MCF 10A (cell line): ENCODE results near the gene FLT1. TPM values are rescaled to one million over a fixed set of nuclear protein-coding genes. Genes with fewer than 3 reads are reported as not detected.

Experiments used
- BruUV-seq: library from RNA; stranded (reverse); fragments of 400-500 nt; replicated peaks from 2 replicates; lab custom pipeline; 2021; lab: Mats Ljungman, UMichigan
- CTCF ChIA-PET: fragments of 300-600 bp; sonication (Branson Sonifier 250); formaldehyde crosslinking; extraction: SDS; loops from one replicate; lab custom pipeline; 2021; ENCODE audit warnings: antibody characterized with exemption, inconsistent platforms; lab: Yijun Ruan, JAX
- POLR2A ChIA-PET: fragments of 300-600, 350-650 bp; sonication (Branson Sonifier 250); formaldehyde crosslinking; extraction: SDS; loops from one replicate; lab custom pipeline; 2020; ENCODE audit warnings: antibody characterized with exemption, inconsistent platforms; lab: Yijun Ruan, JAX
- DNase-seq: peaks from one replicate; pipeline ENCODE4 v3.0.0-alpha.2; 2018; ENCODE audit not compliant: unreplicated experiment
- H3K27ac Mint-ChIP-seq: one replicate; pipeline ENCODE4 v1.8.0; 2022; ENCODE audit warnings: mild to moderate bottlenecking, low read depth, mixed read lengths; ENCODE audit not compliant: unreplicated experiment
- H3K27me3 Mint-ChIP-seq: one replicate; pipeline ENCODE4 v1.8.0; 2022; ENCODE audit warnings: mixed read lengths; ENCODE audit not compliant: insufficient read depth, unreplicated experiment
- H3K36me3 Mint-ChIP-seq: one replicate; pipeline ENCODE4 v1.8.0; 2022; ENCODE audit warnings: mild to moderate bottlenecking, moderate library complexity, mixed read lengths; ENCODE audit not compliant: insufficient read depth, unreplicated experiment
- H3K4me1 Mint-ChIP-seq: one replicate; pipeline ENCODE4 v1.8.0; 2022; ENCODE audit warnings: mixed read lengths; ENCODE audit not compliant: insufficient read depth, unreplicated experiment
- H3K4me3 Mint-ChIP-seq: one replicate; pipeline ENCODE4 v1.8.0; 2022; ENCODE audit warnings: mild to moderate bottlenecking, moderate library complexity, mixed read lengths; ENCODE audit not compliant: unreplicated experiment
- H3K9me3 Mint-ChIP-seq: one replicate; pipeline ENCODE4 v1.8.0; 2022; ENCODE audit warnings: mixed read lengths; ENCODE audit not compliant: unreplicated experiment
- intact Hi-C: fragments of 100-400 bp; cut with micrococcal nuclease; formaldehyde crosslinking; loops from 2 replicates; pipeline ENCODE4 v1.14.1; 2022
- total RNA-seq: library from RNA; stranded (reverse); gene quantifications from 2 replicates; pipeline ENCODE4 v1.2.3, GENCODE V29; 2022
- TF ChIP-seq, protein P1 (sequence below): fragments of 200-600 bp; IDR thresholded peaks from one replicate; pipeline ENCODE4 v1.8.0; 2022; ENCODE audit warnings: antibody characterized with exemption, mild to moderate bottlenecking; ENCODE audit not compliant: unreplicated experiment

The FLT1 gene
- total RNA-seq, 1 experiment from 2014 or later = not detected

DNA sequence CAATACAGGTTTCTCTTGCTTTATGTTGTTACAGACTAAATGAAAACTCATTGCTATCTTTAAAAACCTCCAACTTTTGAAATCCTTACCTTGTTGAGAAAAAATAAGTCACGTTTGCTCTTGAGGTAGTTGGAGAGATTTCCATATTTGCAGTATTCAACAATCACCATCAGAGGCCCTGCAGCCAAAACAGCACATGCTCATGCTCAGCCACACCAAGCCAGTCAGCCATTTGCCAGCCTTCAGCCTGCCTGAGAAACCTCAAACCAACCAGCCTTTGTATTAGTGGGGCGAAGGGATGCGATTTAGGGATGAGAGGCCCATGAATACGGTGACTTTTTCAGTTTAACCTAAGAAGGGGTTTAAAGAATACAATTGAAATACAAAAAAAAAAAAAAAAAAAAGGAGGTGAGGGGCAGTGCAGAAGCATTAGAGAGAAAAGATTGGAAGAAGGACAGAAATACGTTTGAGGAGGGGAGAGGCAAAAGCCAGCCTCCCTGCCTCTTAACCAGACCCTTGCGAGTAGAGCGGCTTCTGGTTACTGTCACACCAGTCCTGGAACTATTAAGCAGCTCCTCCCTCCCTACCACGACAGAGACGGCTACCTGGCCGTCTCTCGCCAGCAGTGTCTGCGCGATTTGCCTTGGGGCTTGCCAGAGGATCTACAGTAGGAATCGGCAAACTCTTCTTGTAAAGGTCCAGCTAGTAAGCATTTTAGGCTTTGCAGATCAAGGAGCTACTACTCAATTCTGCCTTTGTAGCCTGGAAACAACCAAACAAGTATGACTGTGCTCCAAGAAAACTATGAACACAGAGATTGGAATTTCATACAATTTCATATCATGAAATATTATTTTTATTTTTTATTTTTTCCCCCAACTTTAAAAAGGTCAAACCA is 167.3 kb downstream of the FLT1 start:
- TF ChIP-seq, protein P1, sequence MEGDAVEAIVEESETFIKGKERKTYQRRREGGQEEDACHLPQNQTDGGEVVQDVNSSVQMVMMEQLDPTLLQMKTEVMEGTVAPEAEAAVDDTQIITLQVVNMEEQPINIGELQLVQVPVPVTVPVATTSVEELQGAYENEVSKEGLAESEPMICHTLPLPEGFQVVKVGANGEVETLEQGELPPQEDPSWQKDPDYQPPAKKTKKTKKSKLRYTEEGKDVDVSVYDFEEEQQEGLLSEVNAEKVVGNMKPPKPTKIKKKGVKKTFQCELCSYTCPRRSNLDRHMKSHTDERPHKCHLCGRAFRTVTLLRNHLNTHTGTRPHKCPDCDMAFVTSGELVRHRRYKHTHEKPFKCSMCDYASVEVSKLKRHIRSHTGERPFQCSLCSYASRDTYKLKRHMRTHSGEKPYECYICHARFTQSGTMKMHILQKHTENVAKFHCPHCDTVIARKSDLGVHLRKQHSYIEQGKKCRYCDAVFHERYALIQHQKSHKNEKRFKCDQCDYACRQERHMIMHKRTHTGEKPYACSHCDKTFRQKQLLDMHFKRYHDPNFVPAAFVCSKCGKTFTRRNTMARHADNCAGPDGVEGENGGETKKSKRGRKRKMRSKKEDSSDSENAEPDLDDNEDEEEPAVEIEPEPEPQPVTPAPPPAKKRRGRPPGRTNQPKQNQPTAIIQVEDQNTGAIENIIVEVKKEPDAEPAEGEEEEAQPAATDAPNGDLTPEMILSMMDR = no peak
- Mint-ChIP-seq H3K27ac (no peak overlapping the region), H3K9me3 (no peaks in the 10 kb centered on the region), H3K27me3 (no peaks in the 10 kb centered on the region), H3K4me3 (no peak overlapping the region), H3K4me1 (no peaks in the 10 kb centered on the region), H3K36me3 (no peaks in the 10 kb centered on the region)
- no TSS peak for BruUV-seq
- DNase-seq = no peak
- intact Hi-C loops = no loop called here
- POLR2A ChIA-PET = no interaction called here
- CTCF ChIA-PET = interaction anchor here (0.5 to 2.5 kb wide), 2 partner anchors 309 to 515 kb away, joined by 3 to 14 read pairs; no protein-coding TSS in a partner anchor

DNA sequence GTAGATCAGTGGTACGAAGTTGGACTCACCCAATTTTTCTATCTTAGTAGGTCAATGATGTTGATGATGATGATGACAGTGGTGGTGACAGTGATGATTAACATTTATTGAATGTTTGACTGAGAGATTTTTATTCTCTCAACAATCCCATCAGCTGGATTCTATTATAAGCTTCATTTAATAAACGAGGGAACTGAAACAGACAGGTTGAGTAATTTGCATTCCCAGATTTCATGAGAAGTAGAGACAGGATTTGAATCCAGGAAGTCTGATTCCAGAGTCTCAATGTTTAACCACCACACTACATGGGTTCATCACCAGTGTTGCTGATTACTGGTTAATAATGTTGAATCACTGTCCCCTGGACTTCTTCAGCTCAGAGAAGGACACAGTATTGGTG is 168.9 kb downstream of the FLT1 start:
- intact Hi-C loops = no loop called here
- POLR2A ChIA-PET = no interaction called here
- H3K9me3 Mint-ChIP-seq = no peaks in the 10 kb centered on the region
- H3K27ac Mint-ChIP-seq = no peak overlapping the region
- H3K4me1 Mint-ChIP-seq = no peaks in the 10 kb centered on the region
- BruUV-seq = no TSS peak
- DNase-seq = no peak
- no peaks in the 10 kb centered on the region for H3K36me3 Mint-ChIP-seq
- no peak overlapping the region for H3K4me3 Mint-ChIP-seq
- H3K27me3 Mint-ChIP-seq = no peaks in the 10 kb centered on the region
- TF ChIP-seq, protein P1 = no peak
- CTCF ChIA-PET = interaction anchor here (0.6 to 4.7 kb wide), 9 partner anchors 11 to 330 kb away, joined by 3 to 85 read pairs (median 5); no protein-coding TSS in a partner anchor

DNA sequence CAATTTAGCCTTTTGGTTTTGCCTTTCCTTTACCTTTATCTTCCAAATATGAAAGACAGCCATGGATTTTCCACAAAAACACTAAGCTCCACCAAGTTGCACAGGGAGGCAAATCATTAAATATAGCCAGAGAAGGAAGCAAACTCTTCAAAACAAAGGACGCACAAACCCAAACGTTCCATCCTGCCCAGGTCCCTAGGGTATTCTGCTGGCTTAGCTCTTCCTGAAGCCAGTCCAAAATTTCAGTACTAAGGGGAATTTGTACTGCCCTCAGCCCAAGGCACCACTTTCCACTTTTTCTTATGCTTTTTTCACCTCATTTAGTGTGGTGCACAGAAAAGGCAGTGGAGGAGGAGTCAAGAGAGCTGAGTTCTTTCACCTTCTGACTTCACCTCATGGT is 169.9 kb downstream of the FLT1 start:
- no peaks in the 10 kb centered on the region for H3K36me3 Mint-ChIP-seq
- TF ChIP-seq, protein P1 = no peak
- H3K4me3 Mint-ChIP-seq = no peak overlapping the region
- CTCF ChIA-PET = interaction anchor here (0.6 to 4.7 kb wide), 26 partner anchors 9 to 1748 kb away, joined by 3 to 85 read pairs (median 4); no protein-coding TSS in a partner anchor
- H3K27me3 Mint-ChIP-seq = no peaks in the 10 kb centered on the region
- POLR2A ChIA-PET = interaction anchor here (0.9 kb wide), 1 partner anchor 331 kb away, joined by 3 read pairs; no protein-coding TSS in a partner anchor
- H3K4me1 Mint-ChIP-seq = no peaks in the 10 kb centered on the region
- no TSS peak for BruUV-seq
- no peaks in the 10 kb centered on the region for H3K9me3 Mint-ChIP-seq
- H3K27ac Mint-ChIP-seq = no peak overlapping the region
- DNase-seq = no peak
- intact Hi-C loops = loop anchor here (2.0 kb wide), 1 partner anchor 1038 kb away; no protein-coding TSS in a partner anchor

DNA sequence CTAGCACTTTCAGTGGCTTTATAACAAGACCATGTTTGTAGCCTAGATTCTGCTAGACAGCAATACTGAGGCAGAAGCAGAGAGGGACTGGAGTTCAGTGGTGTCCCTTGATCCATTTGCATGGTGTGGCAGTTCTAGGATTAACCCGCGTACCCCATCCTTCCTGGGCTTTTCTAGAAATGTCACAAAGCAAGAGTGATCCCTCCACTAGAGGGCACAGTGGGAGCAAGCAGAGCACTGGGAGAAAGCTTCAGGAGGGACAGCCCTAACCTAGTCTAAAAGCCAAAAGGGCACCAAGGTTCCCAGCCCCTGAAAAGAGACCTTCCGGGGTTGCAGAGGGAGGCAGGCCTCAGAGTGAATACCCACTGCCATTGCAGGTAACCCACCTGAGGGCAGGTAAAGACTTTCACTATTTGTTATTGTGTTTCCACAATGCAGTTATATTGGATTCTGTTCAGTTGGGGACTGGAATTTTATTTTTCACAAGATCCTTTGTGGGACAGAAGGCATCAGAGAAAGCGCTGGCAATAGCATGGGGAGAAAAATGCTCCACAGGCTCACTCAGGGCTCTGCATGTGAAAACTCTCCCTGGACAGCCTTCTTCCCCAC is 170.6 kb downstream of the FLT1 start:
- intact Hi-C loops = loop anchor here (1.0 to 2.0 kb wide), 3 partner anchors 312 to 1039 kb away; no protein-coding TSS in a partner anchor
- Mint-ChIP-seq H3K4me3 (no peak overlapping the region), H3K27ac (no peak overlapping the region), H3K9me3 (no peaks in the 10 kb centered on the region), H3K27me3 (no peaks in the 10 kb centered on the region), H3K4me1 (no peaks in the 10 kb centered on the region), H3K36me3 (no peaks in the 10 kb centered on the region)
- CTCF ChIA-PET = interaction anchor here (0.6 to 4.7 kb wide), 38 partner anchors 8 to 1749 kb away, joined by 3 to 85 read pairs (median 4); no protein-coding TSS in a partner anchor
- TF ChIP-seq, protein P1 = peak; percentile 78
- POLR2A ChIA-PET = interaction anchor here (0.9 kb wide), 1 partner anchor 332 kb away, joined by 3 read pairs; no protein-coding TSS in a partner anchor
- BruUV-seq = no TSS peak
- DNase-seq = peak; percentile 80
